H1 (cell line): ENCODE measurements around the gene PPIF. TPM values are rescaled to one million over a fixed set of nuclear protein-coding genes. Genes with fewer than 3 reads are reported as not detected.

Source experiments
- CTCF ChIA-PET: fragments of 300-600 bp; sonication (Branson Sonifier 250); formaldehyde crosslinking; loops from one replicate; lab custom pipeline; 2021; ENCODE audit not compliant: partially characterized antibody; lab: Charles Lee
- POLR2A ChIA-PET: fragments of 300-600 bp; sonication (Branson Sonifier 250); formaldehyde crosslinking; loops from one replicate; lab custom pipeline; 2021; ENCODE audit warnings: inconsistent platforms; ENCODE audit not compliant: partially characterized antibody; lab: Charles Lee
- DNase-seq, 2 experiments: peaks; one replicate each; pipeline versions ENCODE4 v3.0.0 to v3.0.0-alpha.2; 2010 to 2022; ENCODE audit warnings: low spot score in 2 of 2, low read depth in 1 of 2, mixed read lengths in 1 of 2
- FAIRE-seq: peaks from 2 replicates; lab custom pipeline; 2011; peaks lifted over from hg19 to GRCh38; lab: Jason Lieb, UNC
- H2AFZ ChIP-seq: 2 replicates; pipeline ENCODE4 v1.8.1; 2012; ENCODE audit warnings: low read length, inconsistent platforms
- H2AK5ac ChIP-seq: 2 replicates; pipeline ENCODE4 v1.6.1; 2013; ENCODE audit warnings: low read depth, low read length
- H2BK120ac ChIP-seq: replicated peaks from 2 replicates; pipeline ENCODE3; 2013; ENCODE audit warnings: low read depth, low read length, inconsistent platforms
- H2BK12ac ChIP-seq: 2 replicates; pipeline ENCODE4 v1.6.1; 2013; ENCODE audit warnings: low read depth, low read length
- H2BK15ac ChIP-seq: 2 replicates; pipeline ENCODE4 v1.6.1; 2013; ENCODE audit warnings: low read length
- H2BK20ac ChIP-seq: 2 replicates; pipeline ENCODE4 v1.6.1; 2013; ENCODE audit warnings: low read length
- H2BK5ac ChIP-seq: 2 replicates; pipeline ENCODE4 v1.6.1; 2013; ENCODE audit warnings: low read depth, low read length
- H3K14ac ChIP-seq: 2 replicates; pipeline ENCODE4 v1.6.1; 2013; ENCODE audit warnings: inconsistent platforms; ENCODE audit not compliant: insufficient read length
- H3K18ac ChIP-seq: 2 replicates; pipeline ENCODE4 v1.6.1; 2013; ENCODE audit warnings: low read length; ENCODE audit errors: extremely low read depth
- H3K23ac ChIP-seq: 2 replicates; pipeline ENCODE4 v1.6.1; 2013; ENCODE audit warnings: inconsistent platforms; ENCODE audit not compliant: insufficient read length
- H3K23me2 ChIP-seq: 2 replicates; pipeline ENCODE4 v1.6.1; 2013; ENCODE audit warnings: low read depth, low read length
- H3K27ac ChIP-seq: 2 replicates; pipeline ENCODE4 v1.6.1; 2011; ENCODE audit warnings: low read depth, low read length, inconsistent platforms
- H3K27me3 ChIP-seq, 4 experiments: replicated peaks in 1 of 4; 1 replicate in 1 of 4; 2 replicates in 3 of 4; pipeline versions ENCODE4 v1.6.1 to v1.8.1; 2011 to 2013; ENCODE audit warnings: low read length in 3 of 4, mild to moderate bottlenecking in 3 of 4, inconsistent platforms in 2 of 4, mixed read lengths in 2 of 4, moderate library complexity in 1 of 4; ENCODE audit not compliant: control insufficient read depth in 3 of 4, insufficient read depth in 3 of 4; ENCODE audit errors: extremely low read depth in 1 of 4
- H3K36me3 ChIP-seq, 4 experiments: 2 replicates each; pipeline versions ENCODE4 v1.6.1 to v1.8.1; 2011 to 2013; ENCODE audit warnings: mild to moderate bottlenecking in 4 of 4, low read length in 3 of 4, moderate library complexity in 2 of 4, control low read depth in 1 of 4, inconsistent platforms in 1 of 4; ENCODE audit not compliant: insufficient read depth in 4 of 4, control insufficient read depth in 2 of 4
- H3K4ac ChIP-seq: replicated peaks from 2 replicates; pipeline ENCODE3; 2013; ENCODE audit warnings: low read length, low read depth, mixed read lengths, inconsistent platforms; ENCODE audit not compliant: insufficient read length
- H3K4me1 ChIP-seq, 4 experiments: replicated peaks in 1 of 4; 1 replicate in 1 of 4; 2 replicates in 3 of 4; pipeline versions ENCODE4 v1.6.1 to v1.8.1; 2011 to 2013; ENCODE audit warnings: low read length in 3 of 4, inconsistent platforms in 2 of 4, mixed read lengths in 1 of 4; ENCODE audit not compliant: insufficient read depth in 4 of 4, control insufficient read depth in 3 of 4
- H3K4me2 ChIP-seq, 2 experiments: 2 replicates each; pipeline versions ENCODE4 v1.6.1 to v1.8.1; 2011 to 2013; ENCODE audit warnings: low read depth in 2 of 2, low read length in 2 of 2, control low read depth in 1 of 2, inconsistent platforms in 1 of 2, mild to moderate bottlenecking in 1 of 2; ENCODE audit not compliant: insufficient read depth in 1 of 2
- H3K4me3 ChIP-seq, 4 experiments: fragments of 200-600, 300-600 bp in 1 of 4; sonication (generic), shearing (Covaris generic), sonication (Bioruptor Twin) in 1 of 4; 2 replicates each; pipeline versions ENCODE4 v1.5.1 to v1.8.1; 2011 to 2016; ENCODE audit warnings: low read length in 4 of 4, low read depth in 3 of 4, control low read depth in 2 of 4, inconsistent platforms in 2 of 4, mild to moderate bottlenecking in 2 of 4, mixed read lengths in 1 of 4, moderate library complexity in 1 of 4; ENCODE audit not compliant: insufficient read depth in 2 of 4; ENCODE audit errors: extremely low read depth in 1 of 4
- H3K56ac ChIP-seq: replicated peaks from 2 replicates; pipeline ENCODE3; 2013; ENCODE audit warnings: low read depth, mild to moderate bottlenecking, mixed read lengths, low read length, inconsistent platforms; ENCODE audit not compliant: insufficient read length
- H3K79me1 ChIP-seq: 2 replicates; pipeline ENCODE4 v1.6.1; 2013; ENCODE audit warnings: low read depth, low read length, control low read depth
- H3K79me2 ChIP-seq, 2 experiments: 2 replicates each; pipeline versions ENCODE4 v1.6.1 to v1.8.1; 2012 to 2013; ENCODE audit warnings: low read length in 2 of 2, mild to moderate bottlenecking in 2 of 2, inconsistent platforms in 1 of 2; ENCODE audit not compliant: insufficient read depth in 2 of 2, control insufficient read depth in 1 of 2
- H3K9ac ChIP-seq, 4 experiments: replicated peaks in 1 of 4; 1 replicate in 1 of 4; 2 replicates in 3 of 4; pipeline versions ENCODE4 v1.6.1 to v1.8.1; 2011 to 2013; ENCODE audit warnings: low read depth in 3 of 4, low read length in 3 of 4, control low read depth in 2 of 4, mild to moderate bottlenecking in 2 of 4, moderate library complexity in 2 of 4, inconsistent platforms in 1 of 4; ENCODE audit errors: extremely low read depth in 1 of 4
- H3K9me3 ChIP-seq, 2 experiments: 2 replicates each; pipeline versions ENCODE4 v1.6.1 to v1.8.1; 2012 to 2013; ENCODE audit warnings: mild to moderate bottlenecking in 2 of 2, moderate library complexity in 2 of 2, control low read depth in 1 of 2, inconsistent platforms in 1 of 2, low read depth in 1 of 2, low read length in 1 of 2, mixed read lengths in 1 of 2; ENCODE audit not compliant: insufficient read depth in 2 of 2
- H4K20me1 ChIP-seq, 2 experiments: replicated peaks in 1 of 2; 2 replicates each; pipeline versions ENCODE3 to v1.8.1; 2011 to 2013; ENCODE audit warnings: inconsistent platforms in 2 of 2, low read length in 2 of 2, mild to moderate bottlenecking in 1 of 2; ENCODE audit not compliant: insufficient read depth in 2 of 2, control insufficient read depth in 1 of 2
- H4K5ac ChIP-seq: 2 replicates; pipeline ENCODE4 v1.6.1; 2013; ENCODE audit warnings: low read length, low read depth, mixed read lengths, inconsistent platforms; ENCODE audit not compliant: insufficient read length
- H4K8ac ChIP-seq: 2 replicates; pipeline ENCODE4 v1.8.0; 2013; ENCODE audit warnings: mild to moderate bottlenecking, moderate library complexity, low read length, inconsistent platforms; ENCODE audit not compliant: insufficient read depth; ENCODE audit errors: extremely low read depth
- H4K91ac ChIP-seq: replicated peaks from 2 replicates; pipeline ENCODE3; 2013; ENCODE audit warnings: low read length, mixed read lengths, inconsistent platforms; ENCODE audit not compliant: insufficient read length
- POLR2A ChIP-seq, 2 experiments: IDR thresholded peaks; 1 replicate in 1 of 2; 2 replicates in 1 of 2; pipeline ENCODE4 v1.6.1; 2011; ENCODE audit warnings: low read depth in 2 of 2, low read length in 2 of 2, mild to moderate bottlenecking in 2 of 2; ENCODE audit errors: control extremely low read depth in 1 of 2
- RBBP5 ChIP-seq: IDR thresholded peaks from 2 replicates; pipeline ENCODE4 v1.7.1; 2012; ENCODE audit warnings: low read depth, mild to moderate bottlenecking, inconsistent platforms, low read length, moderate library complexity, borderline replicate concordance
- RFX5 ChIP-seq: IDR thresholded peaks from 2 replicates; pipeline ENCODE4 v1.6.1; 2011; ENCODE audit warnings: low read depth, low read length, improper control_type of control experiment, borderline replicate concordance
- SIN3A ChIP-seq, 2 experiments: IDR thresholded peaks in 1 of 2; conservative IDR thresholded peaks in 1 of 2; 2 replicates each; pipeline ENCODE4 v1.6.1; 2011 to 2012; ENCODE audit warnings: low read length in 2 of 2, improper control_type of control experiment in 1 of 2, low read depth in 1 of 2, mild to moderate bottlenecking in 1 of 2
- SP4 ChIP-seq: IDR thresholded peaks from 2 replicates; pipeline ENCODE4 v1.6.1; 2012; ENCODE audit warnings: low read length, inconsistent platforms
- SRF ChIP-seq: IDR thresholded peaks from 2 replicates; pipeline ENCODE4 v1.6.1; 2011; ENCODE audit warnings: mild to moderate bottlenecking, low read depth, low read length, moderate library complexity
- WGBS, 2 experiments: shearing (Covaris generic) in 1 of 2; methylation state at CpG; one replicate each; pipeline versions ENCODE4 v1.1.6 to v1.1.7; 2013 to 2015; ENCODE audit warnings: low lambda C conversion rate in 2 of 2, mixed read lengths in 2 of 2, inconsistent platforms in 1 of 2, low coverage in 1 of 2, missing lambda C conversion rate in 1 of 2; ENCODE audit not compliant: insufficient replicate concordance in 2 of 2, insufficient coverage in 1 of 2, insufficient read length in 1 of 2; ENCODE audit errors: extremely low coverage in 1 of 2, missing lambda C conversion rate in 1 of 2; 5-methylcytosine and 5-hydroxymethylcytosine counted together
- polyA plus RNA-seq, 7 experiments: library from polyadenylated mRNA; depleted of rRNA in 3 of 7; stranded (reverse) in 5 of 7; unstranded in 2 of 7; fragments of >200 nt in 5 of 7; fragments of 200-250 nt in 2 of 7; gene quantifications; 1 replicate in 5 of 7; 2 replicates in 1 of 7; 4 replicates in 1 of 7; pipeline versions ENCODE4 v1.2.1 to v1.2.3, GENCODE V29; 2011 to 2013; ENCODE audit warnings: missing spikeins in 2 of 7, mixed read lengths in 2 of 7
- total RNA-seq: library from RNA; stranded (reverse); fragmentation: NEBNext Ultra II Directional; extraction: Animal tissue kit (Norgen Biotek cat#: 25700); gene quantifications from 2 replicates; pipeline ENCODE4 v1.2.1, GENCODE V29; 2021

The PPIF gene
- total and polyA plus RNA-seq, 2 of the 8 experiments (the other 6 are each of a cell fraction or from before 2014, with no cell fraction given) = 70.2 to 77.6 TPM

GRCh38 chr10:79387974-79388850 lies 40.9 kb downstream of the PPIF start:
- Histone ChIP-seq H3K4ac (no peak overlapping the region), H3K23ac (no peak overlapping the region), H3K23me2 (no peaks in the 10 kb centered on the region; the same call in 1 of the 2 replicates), H3K18ac (no peak overlapping the region), H3K79me1 (no peaks in the 10 kb centered on the region), H3K56ac (no peak overlapping the region), H2BK5ac (no peak overlapping the region), H3K14ac (no peak overlapping the region), H4K8ac (peak overlapping the region; percentile 59; the same call in 1 of the 2 replicates), H3K4me2 (no peak overlapping the region), H3K36me3 (no peaks in the 10 kb centered on the region), H2BK12ac (no peak overlapping the region), H2BK120ac (no peak overlapping the region), H4K91ac (no peak overlapping the region), H3K4me1 (peaks cover 0 to 2% (median 0%) of the 10 kb centered on the region in 4 experiments; a peak in 2 of 7 replicates), H2AK5ac (no peak overlapping the region), H4K20me1 (no peaks in the 10 kb centered on the region), H3K79me2 (no peaks in the 10 kb centered on the region), H2AFZ (no peak overlapping the region), H3K27ac (no peak overlapping the region), H2BK20ac (no peak overlapping the region), H3K4me3 (no peak overlapping the region), H3K9ac (no peak overlapping the region), H3K27me3 (no peaks in the 10 kb centered on the region; a peak in 1 of 7 replicates), H3K9me3 (no peaks in the 10 kb centered on the region), H4K5ac (no peak overlapping the region), H2BK15ac (no peak overlapping the region)
- POLR2A ChIA-PET = interaction anchor here (0.8 to 1.2 kb wide), 2 partner anchors 12 to 41 kb away, joined by 3 read pairs; no protein-coding TSS in a partner anchor
- CTCF ChIA-PET = interaction anchor here (0.6 to 5.9 kb wide), 16 partner anchors 9 to 630 kb away, joined by 3 to 65 read pairs (median 4); no protein-coding TSS in a partner anchor
- DNase-seq (peak in 1 of 2 experiments; percentile 27), FAIRE-seq (no peak)
- 84% methylated on average over 11 of the region's 11 CpGs; no CpG with 5 or more reads in 1 of the 2 experiments for WGBS, 2 experiments
- TF ChIP-seq POLR2A (IDR thresholded peaks at IDR 0.05; ENCODE audit: control extremely low read depth in 1 of 2, low read depth in 2 of 2, low read length in 2 of 2) (no peak), RFX5 (no peak), SIN3A (conservative IDR thresholded peaks at IDR 0.05 in 1 of 2, IDR thresholded peaks at IDR 0.05 in 1 of 2; ENCODE audit: low read depth in 1 of 2, low read length in 2 of 2) (no peak), RBBP5 (no peak), SRF (no peak), SP4 (no peak)
